Measurements from ENCODE around the gene ARFGEF2.

ARFGEF2 gene

GRCh38 chr20:48901326-48901725 is 20.2 kb upstream of the ARFGEF2 start:
- DNase-seq = no peak

GRCh38 chr20:48903705-48904104 is 17.8 kb upstream of the ARFGEF2 start:
- no peak for DNase-seq

- DNase-seq = peak; percentile 69
Measured at GRCh38 chr20:48904566-48905296, 16.8 kb upstream of the ARFGEF2 start.

- DNase-seq = no peak
Measured at GRCh38 chr20:48905297-48905647, 16.2 kb upstream of the ARFGEF2 start.

GRCh38 chr20:48906221-48906877 is 15.2 kb upstream of the ARFGEF2 start:
- DNase-seq = no peak

GRCh38 chr20:48908656-48909319 is 12.7 kb upstream of the ARFGEF2 start:
- no peak for DNase-seq

- DNase-seq = no peak
Measured at GRCh38 chr20:48909910-48910309, 11.6 kb upstream of the ARFGEF2 start.

- no peak for DNase-seq
Measured at GRCh38 chr20:48910347-48910781, 11.1 kb upstream of the ARFGEF2 start.

- no peak for DNase-seq
Measured at GRCh38 chr20:48912065-48912464, 9.4 kb upstream of the ARFGEF2 start.

GRCh38 chr20:48916699-48917098 is 4.8 kb upstream of the ARFGEF2 start:
- no peak for DNase-seq

GRCh38 chr20:48919336-48919881 is 2.1 kb upstream of the ARFGEF2 start:
- DNase-seq = no peak

- DNase-seq = no peak
Measured at GRCh38 chr20:48919882-48920526, 1.5 kb upstream of the ARFGEF2 start.

GRCh38 chr20:48920527-48921167 is 864 bp upstream of the ARFGEF2 start:
- no peak for DNase-seq

- no peak for DNase-seq
Measured at GRCh38 chr20:48921883-48922820, 641 bp downstream of the ARFGEF2 start.

- no peak for DNase-seq
Measured at GRCh38 chr20:48923149-48923718, 1.7 kb downstream of the ARFGEF2 start.

GRCh38 chr20:48924756-48925109 is 3.2 kb downstream of the ARFGEF2 start:
- no peak for DNase-seq

GRCh38 chr20:48926267-48926666 is 4.8 kb downstream of the ARFGEF2 start:
- no peak for DNase-seq

- DNase-seq = no peak
Measured at GRCh38 chr20:48926821-48927220, 5.3 kb downstream of the ARFGEF2 start.

GRCh38 chr20:48928832-48929725 is 7.6 kb downstream of the ARFGEF2 start:
- no peak for DNase-seq

- no peak for DNase-seq
Measured at GRCh38 chr20:48930035-48930434, 8.5 kb downstream of the ARFGEF2 start.

All from CD4-positive, alpha-beta T cell treated with Interleukin-6 for 4 hours (primary cell).